H1 (cell line): Measurements from ENCODE around the gene MYO1F. TPM values are rescaled to one million over a fixed set of nuclear protein-coding genes. Genes with fewer than 3 reads are reported as not detected.

ENCODE experiments used
- CTCF ChIA-PET: fragments of 300-600 bp; sonication (Branson Sonifier 250); formaldehyde crosslinking; loops from one replicate; lab custom pipeline; 2021; ENCODE audit not compliant: partially characterized antibody; lab: Charles Lee
- POLR2A ChIA-PET: fragments of 300-600 bp; sonication (Branson Sonifier 250); formaldehyde crosslinking; loops from one replicate; lab custom pipeline; 2021; ENCODE audit warnings: inconsistent platforms; ENCODE audit not compliant: partially characterized antibody; lab: Charles Lee
- DNase-seq, 2 experiments: peaks; one replicate each; pipeline versions ENCODE4 v3.0.0 to v3.0.0-alpha.2; 2010 to 2022; ENCODE audit warnings: low spot score in 2 of 2, low read depth in 1 of 2, mixed read lengths in 1 of 2
- FAIRE-seq: peaks from 2 replicates; lab custom pipeline; 2011; peaks lifted over from hg19 to GRCh38; lab: Jason Lieb, UNC
- H2AFZ ChIP-seq: 2 replicates; pipeline ENCODE4 v1.8.1; 2012; ENCODE audit warnings: low read length, inconsistent platforms
- H2AK5ac ChIP-seq: 2 replicates; pipeline ENCODE4 v1.6.1; 2013; ENCODE audit warnings: low read depth, low read length
- H2BK120ac ChIP-seq: replicated peaks from 2 replicates; pipeline ENCODE3; 2013; ENCODE audit warnings: low read depth, low read length, inconsistent platforms
- H2BK12ac ChIP-seq: 2 replicates; pipeline ENCODE4 v1.6.1; 2013; ENCODE audit warnings: low read depth, low read length
- H2BK15ac ChIP-seq: 2 replicates; pipeline ENCODE4 v1.6.1; 2013; ENCODE audit warnings: low read length
- H2BK20ac ChIP-seq: 2 replicates; pipeline ENCODE4 v1.6.1; 2013; ENCODE audit warnings: low read length
- H2BK5ac ChIP-seq: 2 replicates; pipeline ENCODE4 v1.6.1; 2013; ENCODE audit warnings: low read depth, low read length
- H3K14ac ChIP-seq: 2 replicates; pipeline ENCODE4 v1.6.1; 2013; ENCODE audit warnings: inconsistent platforms; ENCODE audit not compliant: insufficient read length
- H3K18ac ChIP-seq: 2 replicates; pipeline ENCODE4 v1.6.1; 2013; ENCODE audit warnings: low read length; ENCODE audit errors: extremely low read depth
- H3K23ac ChIP-seq: 2 replicates; pipeline ENCODE4 v1.6.1; 2013; ENCODE audit warnings: inconsistent platforms; ENCODE audit not compliant: insufficient read length
- H3K23me2 ChIP-seq: 2 replicates; pipeline ENCODE4 v1.6.1; 2013; ENCODE audit warnings: low read depth, low read length
- H3K27ac ChIP-seq: 2 replicates; pipeline ENCODE4 v1.6.1; 2011; ENCODE audit warnings: low read depth, low read length, inconsistent platforms
- H3K27me3 ChIP-seq, 4 experiments: replicated peaks in 1 of 4; 1 replicate in 1 of 4; 2 replicates in 3 of 4; pipeline versions ENCODE4 v1.6.1 to v1.8.1; 2011 to 2013; ENCODE audit warnings: low read length in 3 of 4, mild to moderate bottlenecking in 3 of 4, inconsistent platforms in 2 of 4, mixed read lengths in 2 of 4, moderate library complexity in 1 of 4; ENCODE audit not compliant: control insufficient read depth in 3 of 4, insufficient read depth in 3 of 4; ENCODE audit errors: extremely low read depth in 1 of 4
- H3K36me3 ChIP-seq, 4 experiments: 2 replicates each; pipeline versions ENCODE4 v1.6.1 to v1.8.1; 2011 to 2013; ENCODE audit warnings: mild to moderate bottlenecking in 4 of 4, low read length in 3 of 4, moderate library complexity in 2 of 4, control low read depth in 1 of 4, inconsistent platforms in 1 of 4; ENCODE audit not compliant: insufficient read depth in 4 of 4, control insufficient read depth in 2 of 4
- H3K4ac ChIP-seq: replicated peaks from 2 replicates; pipeline ENCODE3; 2013; ENCODE audit warnings: low read length, low read depth, mixed read lengths, inconsistent platforms; ENCODE audit not compliant: insufficient read length
- H3K4me1 ChIP-seq, 4 experiments: replicated peaks in 1 of 4; 1 replicate in 1 of 4; 2 replicates in 3 of 4; pipeline versions ENCODE4 v1.6.1 to v1.8.1; 2011 to 2013; ENCODE audit warnings: low read length in 3 of 4, inconsistent platforms in 2 of 4, mixed read lengths in 1 of 4; ENCODE audit not compliant: insufficient read depth in 4 of 4, control insufficient read depth in 3 of 4
- H3K4me2 ChIP-seq, 2 experiments: 2 replicates each; pipeline versions ENCODE4 v1.6.1 to v1.8.1; 2011 to 2013; ENCODE audit warnings: low read depth in 2 of 2, low read length in 2 of 2, control low read depth in 1 of 2, inconsistent platforms in 1 of 2, mild to moderate bottlenecking in 1 of 2; ENCODE audit not compliant: insufficient read depth in 1 of 2
- H3K4me3 ChIP-seq, 4 experiments: fragments of 200-600, 300-600 bp in 1 of 4; sonication (generic), shearing (Covaris generic), sonication (Bioruptor Twin) in 1 of 4; 2 replicates each; pipeline versions ENCODE4 v1.5.1 to v1.8.1; 2011 to 2016; ENCODE audit warnings: low read length in 4 of 4, low read depth in 3 of 4, control low read depth in 2 of 4, inconsistent platforms in 2 of 4, mild to moderate bottlenecking in 2 of 4, mixed read lengths in 1 of 4, moderate library complexity in 1 of 4; ENCODE audit not compliant: insufficient read depth in 2 of 4; ENCODE audit errors: extremely low read depth in 1 of 4
- H3K56ac ChIP-seq: replicated peaks from 2 replicates; pipeline ENCODE3; 2013; ENCODE audit warnings: low read depth, mild to moderate bottlenecking, mixed read lengths, low read length, inconsistent platforms; ENCODE audit not compliant: insufficient read length
- H3K79me1 ChIP-seq: 2 replicates; pipeline ENCODE4 v1.6.1; 2013; ENCODE audit warnings: low read depth, low read length, control low read depth
- H3K79me2 ChIP-seq, 2 experiments: 2 replicates each; pipeline versions ENCODE4 v1.6.1 to v1.8.1; 2012 to 2013; ENCODE audit warnings: low read length in 2 of 2, mild to moderate bottlenecking in 2 of 2, inconsistent platforms in 1 of 2; ENCODE audit not compliant: insufficient read depth in 2 of 2, control insufficient read depth in 1 of 2
- H3K9ac ChIP-seq, 4 experiments: replicated peaks in 1 of 4; 1 replicate in 1 of 4; 2 replicates in 3 of 4; pipeline versions ENCODE4 v1.6.1 to v1.8.1; 2011 to 2013; ENCODE audit warnings: low read depth in 3 of 4, low read length in 3 of 4, control low read depth in 2 of 4, mild to moderate bottlenecking in 2 of 4, moderate library complexity in 2 of 4, inconsistent platforms in 1 of 4; ENCODE audit errors: extremely low read depth in 1 of 4
- H3K9me3 ChIP-seq, 2 experiments: 2 replicates each; pipeline versions ENCODE4 v1.6.1 to v1.8.1; 2012 to 2013; ENCODE audit warnings: mild to moderate bottlenecking in 2 of 2, moderate library complexity in 2 of 2, control low read depth in 1 of 2, inconsistent platforms in 1 of 2, low read depth in 1 of 2, low read length in 1 of 2, mixed read lengths in 1 of 2; ENCODE audit not compliant: insufficient read depth in 2 of 2
- H4K20me1 ChIP-seq, 2 experiments: replicated peaks in 1 of 2; 2 replicates each; pipeline versions ENCODE3 to v1.8.1; 2011 to 2013; ENCODE audit warnings: inconsistent platforms in 2 of 2, low read length in 2 of 2, mild to moderate bottlenecking in 1 of 2; ENCODE audit not compliant: insufficient read depth in 2 of 2, control insufficient read depth in 1 of 2
- H4K5ac ChIP-seq: 2 replicates; pipeline ENCODE4 v1.6.1; 2013; ENCODE audit warnings: low read length, low read depth, mixed read lengths, inconsistent platforms; ENCODE audit not compliant: insufficient read length
- H4K8ac ChIP-seq: 2 replicates; pipeline ENCODE4 v1.8.0; 2013; ENCODE audit warnings: mild to moderate bottlenecking, moderate library complexity, low read length, inconsistent platforms; ENCODE audit not compliant: insufficient read depth; ENCODE audit errors: extremely low read depth
- H4K91ac ChIP-seq: replicated peaks from 2 replicates; pipeline ENCODE3; 2013; ENCODE audit warnings: low read length, mixed read lengths, inconsistent platforms; ENCODE audit not compliant: insufficient read length
- SIRT6 ChIP-seq: IDR thresholded peaks from one replicate; pipeline ENCODE4 v1.7.1; 2012; ENCODE audit warnings: low read length, inconsistent platforms
- SP2 ChIP-seq: IDR thresholded peaks from 2 replicates; pipeline ENCODE4 v1.6.1; 2012; ENCODE audit warnings: mild to moderate bottlenecking, low read length, inconsistent platforms
- SRF ChIP-seq: IDR thresholded peaks from 2 replicates; pipeline ENCODE4 v1.6.1; 2011; ENCODE audit warnings: mild to moderate bottlenecking, low read depth, low read length, moderate library complexity
- WGBS, 2 experiments: shearing (Covaris generic) in 1 of 2; methylation state at CpG; one replicate each; pipeline versions ENCODE4 v1.1.6 to v1.1.7; 2013 to 2015; ENCODE audit warnings: low lambda C conversion rate in 2 of 2, mixed read lengths in 2 of 2, inconsistent platforms in 1 of 2, low coverage in 1 of 2, missing lambda C conversion rate in 1 of 2; ENCODE audit not compliant: insufficient replicate concordance in 2 of 2, insufficient coverage in 1 of 2, insufficient read length in 1 of 2; ENCODE audit errors: extremely low coverage in 1 of 2, missing lambda C conversion rate in 1 of 2; 5-methylcytosine and 5-hydroxymethylcytosine counted together
- polyA plus RNA-seq, 7 experiments: library from polyadenylated mRNA; depleted of rRNA in 3 of 7; stranded (reverse) in 5 of 7; unstranded in 2 of 7; fragments of >200 nt in 5 of 7; fragments of 200-250 nt in 2 of 7; gene quantifications; 1 replicate in 5 of 7; 2 replicates in 1 of 7; 4 replicates in 1 of 7; pipeline versions ENCODE4 v1.2.1 to v1.2.3, GENCODE V29; 2011 to 2013; ENCODE audit warnings: missing spikeins in 2 of 7, mixed read lengths in 2 of 7
- total RNA-seq: library from RNA; stranded (reverse); fragmentation: NEBNext Ultra II Directional; extraction: Animal tissue kit (Norgen Biotek cat#: 25700); gene quantifications from 2 replicates; pipeline ENCODE4 v1.2.1, GENCODE V29; 2021

MYO1F gene
- total and polyA plus RNA-seq, 2 of the 8 experiments (the other 6 are each of a cell fraction or from before 2014, with no cell fraction given): 1.4 to 4.6 TPM

DNA sequence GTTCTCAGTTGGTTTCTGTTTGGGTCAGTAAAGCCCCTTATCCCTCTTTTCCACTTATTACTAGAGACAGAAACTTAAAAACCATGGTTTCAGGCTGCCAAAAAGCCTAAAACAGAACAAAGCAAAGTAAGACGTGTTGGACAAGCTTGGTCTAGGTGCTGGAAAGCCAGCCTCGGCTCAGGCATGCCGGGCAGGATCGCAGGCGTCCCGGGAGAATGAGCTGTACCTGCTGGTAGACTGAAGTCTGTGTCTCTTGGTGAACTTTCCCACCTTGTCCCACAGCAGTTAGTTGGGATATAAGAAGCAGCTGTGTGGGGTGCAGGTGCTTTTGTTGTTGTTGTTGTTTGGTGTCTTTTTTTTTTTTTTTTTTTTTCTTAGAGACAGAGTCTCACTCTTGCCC, 95.6 kb downstream of the MYO1F start:
- peaks cover 30% of the 10 kb centered on the region for H3K79me1 ChIP-seq
- no peak overlapping the region for H3K4me2 ChIP-seq
- WGBS, 2 experiments: 98% methylated on average over 6 of the region's 6 CpGs; no CpG with 5 or more reads in 1 of the 2 experiments
- no peak overlapping the region for H3K27ac ChIP-seq
- no peak overlapping the region for H3K18ac ChIP-seq
- H4K20me1 ChIP-seq: peaks cover 30 to 50% of the 10 kb centered on the region in 2 experiments
- POLR2A ChIA-PET: interaction anchor here (1.1 to 6.4 kb wide), 5 partner anchors 7 to 35 kb away, joined by 3 to 54 read pairs (median 6); partner anchors contain the start of gene HNRNPM
- H3K23me2 ChIP-seq: no peaks in the 10 kb centered on the region; the same call in 1 of the 2 replicates
- H3K56ac ChIP-seq: no peak overlapping the region
- no peak overlapping the region for H4K91ac ChIP-seq
- no peak overlapping the region for H3K23ac ChIP-seq
- no peak overlapping the region for H2BK20ac ChIP-seq
- CTCF ChIA-PET: interaction anchor here (0.8 to 2.3 kb wide), 9 partner anchors 9 to 105 kb away, joined by 3 to 5 read pairs (median 3); partner anchors contain the start of gene ZNF414
- no peaks in the 10 kb centered on the region for H3K9me3 ChIP-seq
- H2BK12ac ChIP-seq: no peak overlapping the region
- H3K4me3 ChIP-seq: no peak overlapping the region
- H3K4ac ChIP-seq: no peak overlapping the region
- H3K79me2 ChIP-seq: peaks cover 7 to 71% of the 10 kb centered on the region in 2 experiments; a peak in 3 of 4 replicates
- no peak for DNase-seq
- H3K4me1 ChIP-seq: no peaks in the 10 kb centered on the region; a peak in 1 of 7 replicates
- no peak for TF ChIP-seq SP2
- TF ChIP-seq SIRT6: no peak
- TF ChIP-seq SRF: no peak
- peaks cover 30 to 76% (median 46%) of the 10 kb centered on the region in 4 experiments for H3K36me3 ChIP-seq
- H2BK15ac ChIP-seq: no peak overlapping the region
- H2AFZ ChIP-seq: no peak overlapping the region
- FAIRE-seq: no peak
- no peak overlapping the region for H2AK5ac ChIP-seq
- no peak overlapping the region for H3K9ac ChIP-seq
- H3K27me3 ChIP-seq: no peaks in the 10 kb centered on the region
- no peak overlapping the region for H4K5ac ChIP-seq
- no peak overlapping the region for H3K14ac ChIP-seq
- H2BK5ac ChIP-seq: no peak overlapping the region; the same call in 1 of the 2 replicates
- H2BK120ac ChIP-seq: no peak overlapping the region
- no peak overlapping the region for H4K8ac ChIP-seq
